Mesenchymal stem cell (in vitro differentiated cells and primary cell): Measurements from ENCODE around the gene FKBP7.

ENCODE experiments used
- DNase-seq: peaks from one replicate; pipeline ENCODE4 v3.0.0-alpha.2; 2013
- H2AFZ ChIP-seq: one replicate; pipeline ENCODE4 v1.6.1; 2013; ENCODE audit warnings: low read depth, mild to moderate bottlenecking, control low read depth, inconsistent platforms, low read length, moderate library complexity
- H2AK5ac ChIP-seq: 2 replicates; pipeline ENCODE4 v1.6.1; 2013; ENCODE audit warnings: low read length, moderate library complexity, mild to moderate bottlenecking, inconsistent platforms; ENCODE audit not compliant: severe bottlenecking
- H2BK120ac ChIP-seq: one replicate; pipeline ENCODE4 v1.6.1; 2013; ENCODE audit warnings: low read depth, mild to moderate bottlenecking, inconsistent platforms, low read length, moderate library complexity
- H2BK12ac ChIP-seq, 2 experiments: one replicate each; pipeline ENCODE4 v1.6.1; 2013; ENCODE audit warnings: inconsistent platforms in 2 of 2, low read length in 2 of 2, mild to moderate bottlenecking in 2 of 2, moderate library complexity in 2 of 2, control low read depth in 1 of 2
- H2BK15ac ChIP-seq: one replicate; pipeline ENCODE4 v1.6.1; 2013; ENCODE audit warnings: mild to moderate bottlenecking, low read depth, inconsistent platforms; ENCODE audit not compliant: poor library complexity, severe bottlenecking
- H2BK5ac ChIP-seq: 2 replicates; pipeline ENCODE4 v1.6.1; 2013; ENCODE audit warnings: low read depth, mild to moderate bottlenecking, low read length, control low read depth, inconsistent platforms; ENCODE audit not compliant: poor library complexity, severe bottlenecking
- H3K14ac ChIP-seq, 2 experiments: one replicate each; pipeline ENCODE4 v1.6.1; 2013; ENCODE audit warnings: inconsistent platforms in 2 of 2, low read length in 2 of 2, control low read depth in 1 of 2, mild to moderate bottlenecking in 1 of 2, moderate library complexity in 1 of 2
- H3K18ac ChIP-seq, 2 experiments: one replicate each; pipeline ENCODE4 v1.6.1; 2013; ENCODE audit warnings: inconsistent platforms in 2 of 2, low read length in 2 of 2, control low read depth in 1 of 2, low read depth in 1 of 2, mild to moderate bottlenecking in 1 of 2
- H3K23ac ChIP-seq, 2 experiments: one replicate each; pipeline ENCODE4 v1.6.1; 2013; ENCODE audit warnings: inconsistent platforms in 2 of 2, low read length in 2 of 2, mild to moderate bottlenecking in 2 of 2, moderate library complexity in 2 of 2, control low read depth in 1 of 2
- H3K27ac ChIP-seq: 2 replicates; pipeline ENCODE4 v1.5.1; 2013; ENCODE audit warnings: mild to moderate bottlenecking, moderate library complexity, low read length, control low read depth, inconsistent platforms; ENCODE audit not compliant: poor library complexity, severe bottlenecking
- H3K27me3 ChIP-seq, 2 experiments: 2 replicates each; pipeline versions ENCODE4 v1.6.1 to v1.7.0; 2013; ENCODE audit warnings: low read length in 2 of 2, mild to moderate bottlenecking in 2 of 2, moderate library complexity in 2 of 2, control low read depth in 1 of 2, inconsistent platforms in 1 of 2; ENCODE audit not compliant: control insufficient read depth in 1 of 2, insufficient read depth in 1 of 2
- H3K36me3 ChIP-seq, 2 experiments: 2 replicates each; pipeline versions ENCODE4 v1.6.1 to v1.7.0; 2013; ENCODE audit warnings: low read length in 2 of 2, control low read depth in 1 of 2, inconsistent platforms in 1 of 2, low read depth in 1 of 2, mild to moderate bottlenecking in 1 of 2; ENCODE audit not compliant: insufficient read depth in 2 of 2, control insufficient read depth in 1 of 2
- H3K4ac ChIP-seq, 2 experiments: one replicate each; pipeline ENCODE4 v1.6.1; 2013; ENCODE audit warnings: inconsistent platforms in 2 of 2, low read length in 2 of 2, mild to moderate bottlenecking in 2 of 2, moderate library complexity in 2 of 2, control low read depth in 1 of 2, low read depth in 1 of 2
- H3K4me1 ChIP-seq: 2 replicates; pipeline ENCODE4 v1.6.1; 2013; ENCODE audit warnings: low read depth, low read length, control low read depth; ENCODE audit not compliant: control insufficient read depth, insufficient read depth
- H3K4me2 ChIP-seq: 2 replicates; pipeline ENCODE4 v1.6.1; 2013; ENCODE audit warnings: low read length, mild to moderate bottlenecking, inconsistent platforms; ENCODE audit not compliant: poor library complexity, severe bottlenecking
- H3K4me3 ChIP-seq, 2 experiments: 2 replicates each; pipeline versions ENCODE4 v1.5.1 to v1.7.0; 2013; ENCODE audit warnings: low read length in 2 of 2, mild to moderate bottlenecking in 2 of 2, control low read depth in 1 of 2, low read depth in 1 of 2; ENCODE audit not compliant: insufficient read depth in 1 of 2
- H3K79me1 ChIP-seq: replicated peaks from 2 replicates; pipeline ENCODE4 v1.6.1; 2013; ENCODE audit warnings: mild to moderate bottlenecking, control low read depth, low read length, inconsistent platforms; ENCODE audit not compliant: poor library complexity, severe bottlenecking
- H3K9ac ChIP-seq: 2 replicates; pipeline ENCODE4 v1.7.0; 2013; ENCODE audit warnings: mild to moderate bottlenecking, low read length, moderate library complexity
- H3K9me3 ChIP-seq: 2 replicates; pipeline ENCODE4 v1.7.0; 2013; ENCODE audit warnings: mild to moderate bottlenecking, low read length; ENCODE audit not compliant: control insufficient read depth
- H4K8ac ChIP-seq: one replicate; pipeline ENCODE4 v1.6.1; 2013; ENCODE audit warnings: inconsistent platforms, mild to moderate bottlenecking, low read length, moderate library complexity
- H4K91ac ChIP-seq: one replicate; pipeline ENCODE4 v1.6.1; 2013; ENCODE audit warnings: mild to moderate bottlenecking, low read length, inconsistent platforms
- WGBS: methylation state at CpG from one replicate; pipeline ENCODE4 v1.1.7; 2013; ENCODE audit warnings: mixed read lengths; 5-methylcytosine and 5-hydroxymethylcytosine counted together

The FKBP7 gene

DNA sequence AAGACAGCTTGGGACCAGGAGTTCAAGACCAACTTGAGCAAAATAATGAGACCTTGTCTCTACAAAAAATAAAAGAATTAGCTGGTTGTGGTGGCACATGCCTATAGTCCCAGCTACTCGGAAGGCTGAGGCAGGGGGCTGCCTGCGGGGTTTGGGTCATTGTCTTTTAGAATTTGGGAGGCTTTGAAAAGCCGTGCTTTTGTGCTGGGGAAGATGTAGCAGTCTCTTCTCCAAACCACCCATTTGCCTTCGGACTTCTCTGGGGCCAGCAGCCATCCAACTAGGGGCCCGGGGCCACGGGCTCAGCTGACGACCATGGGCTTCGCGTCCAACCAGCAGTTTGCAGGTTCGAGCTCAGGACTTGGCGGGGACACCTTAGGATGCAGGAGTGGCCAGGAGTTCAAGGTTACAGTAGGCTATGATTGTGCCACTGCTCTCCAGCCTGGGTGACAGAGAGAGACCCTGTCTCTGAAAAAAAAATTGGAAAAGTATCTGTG is 21.0 kb downstream of the FKBP7 start:
- Histone ChIP-seq H2BK120ac (no peak overlapping the region), H3K27ac (no peak overlapping the region), H3K9me3 (no peaks in the 10 kb centered on the region), H3K4ac (no peak overlapping the region), H3K36me3 (peaks cover 0 to 2% of the 10 kb centered on the region in 2 experiments), H4K91ac (no peak overlapping the region), H3K23ac (no peak overlapping the region), H2BK12ac (no peak overlapping the region), H2BK5ac (no peak overlapping the region), H3K9ac (no peak overlapping the region), H2AK5ac (no peak overlapping the region), H3K79me1 (no peaks in the 10 kb centered on the region), H3K4me1 (no peaks in the 10 kb centered on the region), H2BK15ac (no peak overlapping the region), H4K8ac (no peak overlapping the region), H3K18ac (no peak overlapping the region), H3K4me2 (no peak overlapping the region), H2AFZ (no peak overlapping the region), H3K27me3 (no peaks in the 10 kb centered on the region), H3K14ac (no peak overlapping the region), H3K4me3 (no peak overlapping the region)
- DNase-seq = no peak
- WGBS = 98% methylated on average over 11 of the region's 11 CpGs

- H2BK120ac ChIP-seq = no peak overlapping the region
- H2BK5ac ChIP-seq = no peak overlapping the region
- no peak overlapping the region for H3K9ac ChIP-seq
- peaks cover 4% of the 10 kb centered on the region for H3K79me1 ChIP-seq
- H3K4me1 ChIP-seq = peaks cover 5% of the 10 kb centered on the region
- no peaks in the 10 kb centered on the region for H3K9me3 ChIP-seq
- no peak overlapping the region for H3K4me3 ChIP-seq
- no peak overlapping the region for H3K18ac ChIP-seq
- H4K8ac ChIP-seq = no peak overlapping the region
- no peak overlapping the region for H3K23ac ChIP-seq
- no peak overlapping the region for H2BK15ac ChIP-seq
- H3K36me3 ChIP-seq = peaks cover 0 to 2% of the 10 kb centered on the region in 2 experiments
- no peak overlapping the region for H3K4me2 ChIP-seq
- no peak overlapping the region for H3K27ac ChIP-seq
- H2AFZ ChIP-seq = no peak overlapping the region
- no peak overlapping the region for H4K91ac ChIP-seq
- no peak overlapping the region for H3K14ac ChIP-seq
- DNase-seq = no peak
- 96% methylated on average over 5 of the region's 5 CpGs for WGBS
- no peak overlapping the region for H3K4ac ChIP-seq
- no peak overlapping the region for H2AK5ac ChIP-seq
- H2BK12ac ChIP-seq = no peak overlapping the region
- no peaks in the 10 kb centered on the region for H3K27me3 ChIP-seq
These were observed 22.5 kb downstream of the FKBP7 start for GRCh38 chr2:178455947-178456346.

DNA sequence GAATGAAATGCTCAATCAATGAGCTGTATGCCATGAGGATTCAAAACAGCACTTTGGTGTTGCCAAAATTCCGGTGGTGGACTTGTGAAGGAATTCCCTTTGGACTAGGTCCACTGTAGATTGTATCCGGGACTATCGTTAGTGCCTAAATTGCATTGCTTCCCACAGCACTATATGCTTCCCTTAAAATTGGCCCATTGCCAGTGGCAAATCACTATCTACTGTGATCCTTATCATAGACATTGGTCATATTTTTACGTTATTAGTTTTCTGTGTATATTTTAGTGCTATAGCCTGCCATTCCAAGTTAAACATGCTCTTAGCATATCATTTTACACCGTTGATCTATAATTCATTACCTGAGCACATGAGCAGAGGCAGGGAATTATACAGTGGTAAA is 25.5 kb downstream of the FKBP7 start:
- Histone ChIP-seq H2BK15ac (no peak overlapping the region), H3K18ac (no peak overlapping the region), H3K4ac (no peak overlapping the region), H3K23ac (no peak overlapping the region), H2BK5ac (no peak overlapping the region), H4K91ac (no peak overlapping the region), H3K27me3 (no peaks in the 10 kb centered on the region), H3K27ac (no peak overlapping the region), H3K79me1 (peaks cover 19% of the 10 kb centered on the region), H3K14ac (no peak overlapping the region), H2AFZ (no peak overlapping the region), H3K9me3 (no peaks in the 10 kb centered on the region), H4K8ac (no peak overlapping the region), H2BK12ac (no peak overlapping the region), H2BK120ac (no peak overlapping the region), H3K4me2 (no peak overlapping the region), H3K4me1 (peaks cover 7% of the 10 kb centered on the region), H3K9ac (no peak overlapping the region), H2AK5ac (no peak overlapping the region), H3K4me3 (no peak overlapping the region), H3K36me3 (peaks cover 6 to 12% of the 10 kb centered on the region in 2 experiments)
- 95% methylated on average over 4 of the region's 5 CpGs for WGBS
- no peak for DNase-seq

DNA sequence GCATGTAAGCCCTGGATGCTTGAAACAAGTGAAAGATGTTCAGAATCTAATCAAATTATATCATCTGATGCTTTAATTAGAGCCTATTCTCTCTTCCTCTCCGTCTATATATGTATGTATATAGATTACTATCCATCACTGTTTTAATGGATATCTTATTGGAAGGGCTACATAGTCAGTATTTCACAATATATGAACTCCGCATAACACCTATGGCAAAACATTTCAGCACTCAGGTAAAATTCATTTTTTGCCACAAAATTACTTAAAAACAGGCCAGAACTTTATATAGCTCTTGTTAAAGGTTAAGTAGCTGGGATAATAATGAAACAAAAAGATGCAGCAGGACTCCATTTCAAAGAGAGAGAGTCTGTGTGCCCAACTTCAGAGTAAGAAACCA is 26.1 kb downstream of the FKBP7 start:
- Histone ChIP-seq H3K23ac (no peak overlapping the region), H3K9ac (peak overlapping the region; percentile 99), H4K91ac (no peak overlapping the region), H3K18ac (no peak overlapping the region), H4K8ac (no peak overlapping the region), H3K27me3 (no peaks in the 10 kb centered on the region), H3K27ac (no peak overlapping the region), H3K36me3 (peaks cover 6 to 17% of the 10 kb centered on the region in 2 experiments), H3K4ac (no peak overlapping the region), H3K14ac (no peak overlapping the region), H2AFZ (no peak overlapping the region), H3K9me3 (no peaks in the 10 kb centered on the region), H2BK5ac (no peak overlapping the region), H2BK120ac (no peak overlapping the region), H3K79me1 (peaks cover 20% of the 10 kb centered on the region), H2AK5ac (no peak overlapping the region), H3K4me2 (no peak overlapping the region), H2BK12ac (no peak overlapping the region), H3K4me3 (no peak overlapping the region), H2BK15ac (no peak overlapping the region), H3K4me1 (peaks cover 7% of the 10 kb centered on the region)
- 100% methylated on average over 1 of the region's 2 CpGs for WGBS
- DNase-seq = no peak
